Sigmoid colon (tissue), 7 donors: ENCODE measurements around the gene CYB5R4. TPM values are rescaled to one million over a fixed set of nuclear protein-coding genes. Genes with fewer than 3 reads are reported as not detected.

ENCODE experiments used
- DNase-seq: peaks from one replicate; pipeline ENCODE4 v3.0.0-alpha.2; 2019
- H3K27ac ChIP-seq, 4 donors: fragments of 200-600 bp; sonication (generic); one replicate each; pipeline ENCODE4 v1.5.1; 2016 to 2019; ENCODE audit warnings: mild to moderate bottlenecking in 1 of 4
- H3K27me3 ChIP-seq, 3 donors: fragments of 200-600 bp; sonication (generic); one replicate each; pipeline ENCODE4 v1.5.1; 2019; ENCODE audit warnings: mild to moderate bottlenecking in 1 of 3
- H3K36me3 ChIP-seq, 4 donors: fragments of 200-600 bp; sonication (generic); one replicate each; pipeline ENCODE4 v1.5.1; 2016 to 2019
- H3K4me1 ChIP-seq, 4 donors: fragments of 200-600 bp; sonication (generic); one replicate each; pipeline ENCODE4 v1.5.1; 2017 to 2019
- H3K4me3 ChIP-seq, 4 donors: fragments of 200-600 bp; sonication (generic); one replicate each; pipeline ENCODE4 v1.5.1; 2017 to 2019; ENCODE audit warnings: mild to moderate bottlenecking in 2 of 4, moderate library complexity in 1 of 4
- H3K9me3 ChIP-seq, 4 donors: fragments of 200-600 bp in 3 of 4; sonication (generic) in 3 of 4; one replicate each; pipeline versions ENCODE4 v1.5.1 to v1.6.1; 2013 to 2019
- EP300 ChIP-seq, 4 donors: sonication (generic); formaldehyde crosslinking; IDR thresholded peaks; one replicate each; pipeline ENCODE4 v1.6.1; 2017; ENCODE audit warnings: antibody characterized with exemption in 4 of 4
- POLR2A ChIP-seq, 2 donors: fragments of 450-650 bp; IDR thresholded peaks; one replicate each; pipeline ENCODE4 v1.6.1; 2016; ENCODE audit warnings: antibody characterized with exemption in 2 of 2, mild to moderate bottlenecking in 2 of 2, moderate library complexity in 2 of 2
- POLR2AphosphoS5 ChIP-seq, 4 donors: sonication (generic); formaldehyde crosslinking; IDR thresholded peaks; one replicate each; pipeline ENCODE4 v1.6.1; 2017; ENCODE audit warnings: antibody characterized with exemption in 4 of 4
- WGBS, 2 donors: extraction: QIAGEN DNeasy Blood & Tissue Kit; methylation state at CpG; one replicate each; pipeline ENCODE4 v1.1.7; 2013; 5-methylcytosine and 5-hydroxymethylcytosine counted together
- intact Hi-C: fragments of 100-400 bp; cut with DNase I; formaldehyde crosslinking; loops from one replicate; pipeline ENCODE4 v1.15.1; 2023
- polyA plus RNA-seq, 3 donors: library from polyadenylated mRNA; stranded (reverse); fragments of 200-250 nt; gene quantifications; one replicate each; pipeline ENCODE4 v1.2.3, GENCODE V29; 2013
- total RNA-seq, 4 donors: library from RNA; depleted of rRNA; stranded (reverse); fragments of >200 nt; gene quantifications; one replicate each; pipeline ENCODE4 v1.1.0, GENCODE V29; 2016
- TF ChIP-seq, protein P1 (sequence below), 4 experiments: fragments of 450-650 bp in 3 of 4; fragments of 200-600 bp in 1 of 4; IDR thresholded peaks; one replicate each; pipeline ENCODE4 v1.5.1; 2016 to 2019; ENCODE audit warnings: antibody characterized with exemption in 4 of 4, mild to moderate bottlenecking in 3 of 4, moderate library complexity in 2 of 4
- donor health status: healthy with polysubstance abuse.
- donor health status: Bipolar disorder and iron deficiency.
- donor health status: healthy.

CYB5R4 gene
- total and polyA plus RNA-seq, 7 donors = 9.7 to 35.6 (median 14.3) TPM

DNA sequence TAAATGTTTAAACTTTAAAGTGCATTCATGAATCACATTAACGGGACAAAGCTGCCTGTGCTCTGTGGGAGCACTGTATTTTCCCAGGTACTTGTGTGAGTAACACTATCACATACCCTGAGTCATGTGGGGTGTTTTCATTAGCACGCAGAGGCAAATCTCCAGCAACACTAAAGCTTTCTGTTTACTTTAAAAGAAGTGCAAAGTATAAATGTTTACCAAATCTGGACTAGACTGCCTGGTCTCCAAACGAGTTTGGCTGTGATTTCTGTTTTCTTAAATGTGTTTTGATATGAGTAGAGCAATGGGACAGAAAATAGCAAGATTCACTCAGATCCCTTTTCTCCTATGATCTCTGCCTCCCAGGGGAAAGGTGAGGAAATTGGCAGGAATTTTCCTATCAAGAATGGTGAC is 35.1 kb upstream of the CYB5R4 start:
- no peak for DNase-seq
- intact Hi-C loops = no loop called here
- Histone ChIP-seq H3K4me3 (no peak overlapping the region), H3K36me3 (no peaks in the 10 kb centered on the region), H3K9me3 (no peaks in the 10 kb centered on the region), H3K27me3 (no peaks in the 10 kb centered on the region), H3K4me1 (peaks cover 0 to 14% (median 9%) of the 10 kb centered on the region in 4 donors), H3K27ac (no peak overlapping the region)
- WGBS, 2 donors = 12 to 34% methylated on average over 3 of the region's 3 CpGs
- TF ChIP-seq, protein P1, sequence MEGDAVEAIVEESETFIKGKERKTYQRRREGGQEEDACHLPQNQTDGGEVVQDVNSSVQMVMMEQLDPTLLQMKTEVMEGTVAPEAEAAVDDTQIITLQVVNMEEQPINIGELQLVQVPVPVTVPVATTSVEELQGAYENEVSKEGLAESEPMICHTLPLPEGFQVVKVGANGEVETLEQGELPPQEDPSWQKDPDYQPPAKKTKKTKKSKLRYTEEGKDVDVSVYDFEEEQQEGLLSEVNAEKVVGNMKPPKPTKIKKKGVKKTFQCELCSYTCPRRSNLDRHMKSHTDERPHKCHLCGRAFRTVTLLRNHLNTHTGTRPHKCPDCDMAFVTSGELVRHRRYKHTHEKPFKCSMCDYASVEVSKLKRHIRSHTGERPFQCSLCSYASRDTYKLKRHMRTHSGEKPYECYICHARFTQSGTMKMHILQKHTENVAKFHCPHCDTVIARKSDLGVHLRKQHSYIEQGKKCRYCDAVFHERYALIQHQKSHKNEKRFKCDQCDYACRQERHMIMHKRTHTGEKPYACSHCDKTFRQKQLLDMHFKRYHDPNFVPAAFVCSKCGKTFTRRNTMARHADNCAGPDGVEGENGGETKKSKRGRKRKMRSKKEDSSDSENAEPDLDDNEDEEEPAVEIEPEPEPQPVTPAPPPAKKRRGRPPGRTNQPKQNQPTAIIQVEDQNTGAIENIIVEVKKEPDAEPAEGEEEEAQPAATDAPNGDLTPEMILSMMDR (IDR thresholded peaks at IDR 0.05) = no peak
- TF ChIP-seq EP300 (IDR thresholded peaks at IDR 0.05) (no peak), POLR2AphosphoS5 (IDR thresholded peaks at IDR 0.05) (no peak), POLR2A (IDR thresholded peaks at IDR 0.05) (no peak)

DNA sequence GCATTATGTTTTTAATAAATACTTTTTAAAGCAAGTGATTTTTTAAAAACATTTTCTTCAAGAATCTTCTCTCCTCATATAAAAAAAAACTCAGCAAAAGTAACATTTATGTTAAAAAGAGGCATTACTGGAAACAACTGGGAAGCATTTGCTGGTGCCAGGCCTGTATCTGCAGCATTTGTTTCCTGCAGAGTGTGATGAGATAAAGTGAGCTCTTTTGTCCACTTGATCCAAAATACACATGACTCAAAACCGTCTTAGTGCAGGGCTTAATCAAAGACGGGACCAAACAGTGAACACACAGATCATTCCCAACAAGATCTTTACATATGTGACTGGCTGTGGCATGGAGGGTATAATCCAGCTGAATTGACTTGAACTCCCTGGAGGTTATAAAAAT is 34.7 kb upstream of the CYB5R4 start:
- H3K4me1 ChIP-seq = peaks cover 0 to 14% (median 9%) of the 10 kb centered on the region in 4 donors
- WGBS, 2 donors = 11 to 28% methylated on average over 2 of the region's 2 CpGs
- intact Hi-C loops = no loop called here

DNA sequence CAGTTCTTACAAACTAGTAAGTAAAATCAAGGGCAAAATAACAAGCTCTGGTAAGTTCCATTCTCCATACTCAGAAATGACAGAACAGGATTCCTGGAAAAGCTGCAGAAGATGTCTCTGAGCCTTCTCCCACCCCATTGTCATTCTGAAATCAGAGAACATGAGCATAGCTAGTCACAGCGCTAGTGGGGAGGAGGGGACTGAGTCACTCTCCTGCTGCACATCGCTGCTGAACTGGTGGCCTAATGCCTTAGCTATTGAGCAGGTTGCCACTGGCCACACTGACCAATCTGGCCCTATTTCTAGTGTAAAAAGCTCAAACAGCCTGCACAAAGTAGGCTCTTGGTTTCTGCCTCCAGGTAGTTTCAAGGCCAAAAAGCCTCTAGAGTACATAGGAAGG is 32.4 kb upstream of the CYB5R4 start:
- H3K9me3 ChIP-seq = no peaks in the 10 kb centered on the region
- peaks cover 0 to 14% (median 9%) of the 10 kb centered on the region in 4 donors for H3K4me1 ChIP-seq
- H3K27ac ChIP-seq = no peak overlapping the region
- no peak for DNase-seq
- WGBS, 2 donors = 42 to 70% methylated on average over 2 of the region's 2 CpGs
- no peak overlapping the region for H3K4me3 ChIP-seq
- TF ChIP-seq POLR2A (IDR thresholded peaks at IDR 0.05) (no peak), POLR2AphosphoS5 (IDR thresholded peaks at IDR 0.05) (no peak), EP300 (IDR thresholded peaks at IDR 0.05) (no peak)
- TF ChIP-seq, protein P1 (IDR thresholded peaks at IDR 0.05) = no peak
- intact Hi-C loops = no loop called here
- H3K27me3 ChIP-seq = no peaks in the 10 kb centered on the region
- no peaks in the 10 kb centered on the region for H3K36me3 ChIP-seq

More for the DNA sequence above, 34.7 kb upstream of the CYB5R4 start:
- H3K9me3 ChIP-seq = no peaks in the 10 kb centered on the region
- H3K27ac ChIP-seq = no peak overlapping the region
- DNase-seq = no peak
- no peaks in the 10 kb centered on the region for H3K36me3 ChIP-seq
- TF ChIP-seq EP300 (IDR thresholded peaks at IDR 0.05) (no peak), POLR2AphosphoS5 (IDR thresholded peaks at IDR 0.05) (no peak), POLR2A (IDR thresholded peaks at IDR 0.05) (no peak)
- H3K27me3 ChIP-seq = no peaks in the 10 kb centered on the region
- H3K4me3 ChIP-seq = no peak overlapping the region

DNA sequence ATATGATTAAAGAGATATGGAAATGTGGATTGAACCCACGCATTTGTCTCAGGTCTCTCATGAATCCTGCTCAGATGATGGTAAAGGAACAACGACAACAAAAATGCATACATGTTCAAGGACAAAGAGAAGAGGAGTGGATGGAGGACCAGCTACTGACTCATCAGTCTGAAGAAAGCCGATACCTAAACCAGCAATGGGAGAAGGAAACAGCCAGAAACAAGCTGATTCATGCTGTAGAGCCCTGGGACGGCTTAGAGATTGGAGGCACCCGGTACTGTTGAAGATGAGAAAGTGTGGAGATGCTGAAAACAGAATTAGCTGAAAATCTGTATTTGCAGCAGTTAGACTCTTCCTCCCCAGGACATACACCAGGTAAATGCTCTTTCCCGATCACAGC is 20.8 kb upstream of the CYB5R4 start:
- H3K4me1 ChIP-seq = no peaks in the 10 kb centered on the region
- H3K27me3 ChIP-seq = no peaks in the 10 kb centered on the region
- intact Hi-C loops = no loop called here
- TF ChIP-seq POLR2AphosphoS5 (IDR thresholded peaks at IDR 0.05) = no peak
- no peak for TF ChIP-seq POLR2A (IDR thresholded peaks at IDR 0.05)
- no peak for TF ChIP-seq EP300 (IDR thresholded peaks at IDR 0.05)
- no peak overlapping the region for H3K4me3 ChIP-seq
- WGBS, 2 donors = 84 to 88% methylated on average over 6 of the region's 6 CpGs
- H3K36me3 ChIP-seq = no peaks in the 10 kb centered on the region
- DNase-seq = no peak
- H3K9me3 ChIP-seq = peaks cover 0 to 5% (median 2%) of the 10 kb centered on the region in 4 donors
- H3K27ac ChIP-seq = no peak overlapping the region

DNA sequence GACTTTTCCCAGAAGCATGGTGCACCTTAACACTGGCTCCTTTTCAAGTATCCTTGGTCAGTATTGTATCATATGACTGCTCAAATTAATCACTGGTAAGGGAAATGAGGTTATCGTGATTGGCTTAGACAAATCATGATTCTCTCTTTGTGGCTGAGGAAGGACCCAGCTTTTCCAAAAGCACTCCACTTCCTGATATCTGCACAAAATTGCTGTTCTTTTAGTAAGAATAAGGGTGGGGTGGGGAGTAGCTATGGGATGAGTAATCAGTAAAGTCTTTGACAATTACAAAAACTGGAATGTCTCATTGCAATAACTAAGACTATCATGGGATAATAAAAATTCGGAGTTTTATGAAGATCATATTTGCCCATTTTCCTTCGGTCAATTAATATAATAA is 15.3 kb upstream of the CYB5R4 start:
- no peaks in the 10 kb centered on the region for H3K4me1 ChIP-seq
- 83 to 92% methylated on average over 3 of the region's 3 CpGs for WGBS, 2 donors
- peaks cover 0 to 4% (median 0%) of the 10 kb centered on the region in 4 donors for H3K9me3 ChIP-seq
- TF ChIP-seq POLR2AphosphoS5 (IDR thresholded peaks at IDR 0.05) (no peak), EP300 (IDR thresholded peaks at IDR 0.05) (no peak), POLR2A (IDR thresholded peaks at IDR 0.05) (no peak)
- TF ChIP-seq, protein P1 (IDR thresholded peaks at IDR 0.05) = no peak
- H3K36me3 ChIP-seq = no peaks in the 10 kb centered on the region
- no peak overlapping the region for H3K4me3 ChIP-seq
- DNase-seq = no peak
- no peaks in the 10 kb centered on the region for H3K27me3 ChIP-seq
- H3K27ac ChIP-seq = no peak overlapping the region
- intact Hi-C loops = no loop called here

DNA sequence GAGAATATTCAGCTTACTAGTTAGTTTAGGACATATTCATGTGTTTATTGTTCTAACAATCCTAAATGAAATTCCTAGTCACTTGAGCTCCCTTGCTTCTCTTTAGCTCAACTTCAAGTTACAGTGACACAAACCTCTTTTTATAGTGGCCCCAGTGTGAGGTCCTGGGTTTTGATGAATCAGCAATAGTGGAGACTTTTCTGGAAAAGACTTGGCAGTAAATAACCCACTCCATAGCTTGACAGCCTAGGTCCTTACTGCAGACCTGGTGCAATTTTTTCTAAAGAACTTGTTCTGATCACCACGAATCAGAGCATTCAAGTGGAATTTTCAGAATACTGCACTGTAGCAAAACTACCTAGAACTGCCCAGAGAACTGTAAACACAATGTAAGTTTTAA is 13.2 kb upstream of the CYB5R4 start:
- no peak overlapping the region for H3K27ac ChIP-seq
- H3K4me1 ChIP-seq = no peaks in the 10 kb centered on the region
- TF ChIP-seq POLR2A (IDR thresholded peaks at IDR 0.05) = no peak
- no peak for DNase-seq
- intact Hi-C loops = no loop called here
- no peaks in the 10 kb centered on the region for H3K27me3 ChIP-seq
- WGBS, 2 donors = 61 to 62% methylated on average over 1 of the region's 1 CpG
- peaks cover 0 to 2% (median 0%) of the 10 kb centered on the region in 4 donors for H3K9me3 ChIP-seq
- no peaks in the 10 kb centered on the region for H3K36me3 ChIP-seq
- H3K4me3 ChIP-seq = no peak overlapping the region
